ACC112 (cell line): ENCODE measurements around the gene SLC13A3.

Experiments used
- H2AFZ ChIP-seq: fragments of 200-600 bp; sonication (generic); one replicate; pipeline ENCODE4 v1.6.0; 2017; ENCODE audit warnings: antibody characterized with exemption, low read length; ENCODE audit not compliant: unreplicated experiment
- H3K27ac ChIP-seq: fragments of 200-600 bp; sonication (generic); 2 replicates; pipeline ENCODE4 v1.5.1; 2014; ENCODE audit warnings: low read depth, mild to moderate bottlenecking, antibody characterized with exemption, low read length, moderate library complexity
- H3K27me3 ChIP-seq: fragments of 200-600 bp; sonication (generic); 2 replicates; pipeline ENCODE4 v1.6.1; 2014; ENCODE audit warnings: mild to moderate bottlenecking, antibody characterized with exemption, low read length, moderate library complexity, mixed read lengths; ENCODE audit not compliant: insufficient read depth
- H3K36me3 ChIP-seq: fragments of 200-600 bp; sonication (generic); 2 replicates; pipeline ENCODE4 v1.6.1; 2016; ENCODE audit warnings: mild to moderate bottlenecking, antibody characterized with exemption, low read length, moderate library complexity, mixed read lengths; ENCODE audit not compliant: insufficient read depth
- H3K4me1 ChIP-seq: fragments of 200-600 bp; sonication (generic); one replicate; pipeline ENCODE4 v1.6.1; 2016; ENCODE audit warnings: low read length, mixed read lengths; ENCODE audit not compliant: insufficient read depth, unreplicated experiment, control insufficient read depth
- H3K4me3 ChIP-seq: fragments of 200-600 bp; sonication (generic); 2 replicates; pipeline ENCODE4 v1.5.1; 2014; ENCODE audit warnings: mild to moderate bottlenecking, low read depth, low read length
- H3K79me2 ChIP-seq: fragments of 200-600 bp; sonication (generic); one replicate; pipeline ENCODE4 v1.6.0; 2016; ENCODE audit warnings: low read length; ENCODE audit not compliant: control insufficient read depth, unreplicated experiment, insufficient read depth

Gene SLC13A3

GRCh38 chr20:46640536-46641311 is 10.5 kb downstream of the SLC13A3 start:
- no peaks in the 10 kb centered on the region for H3K4me1 ChIP-seq
- no peaks in the 10 kb centered on the region for H3K36me3 ChIP-seq
- H3K27me3 ChIP-seq, result 0 out of 2 replicates have a peak, but pooled peaks cover 6% of the 10 kb centered on the region

GRCh38 chr20:46640044-46640443 is 11.2 kb downstream of the SLC13A3 start:
- H2AFZ ChIP-seq, result no peak overlapping the region
- H3K27ac ChIP-seq, result no peak overlapping the region
- no peaks in the 10 kb centered on the region for H3K4me1 ChIP-seq
- H3K36me3 ChIP-seq, result no peaks in the 10 kb centered on the region
- H3K4me3 ChIP-seq, result no peak overlapping the region
- 0 out of 2 replicates have a peak, but pooled peaks cover 9% of the 10 kb centered on the region for H3K27me3 ChIP-seq
- H3K79me2 ChIP-seq, result no peaks in the 10 kb centered on the region

More at GRCh38 chr20:46640536-46641311, 10.5 kb downstream of the SLC13A3 start:
- H3K27ac ChIP-seq, result no peak overlapping the region
- H2AFZ ChIP-seq, result no peak overlapping the region
- H3K79me2 ChIP-seq, result no peaks in the 10 kb centered on the region
- H3K4me3 ChIP-seq, result no peak overlapping the region

GRCh38 chr20:46639587-46639986 is 11.7 kb downstream of the SLC13A3 start:
- no peak overlapping the region for H3K4me3 ChIP-seq
- no peak overlapping the region for H3K27ac ChIP-seq
- 0 out of 2 replicates have a peak, but pooled peaks cover 6% of the 10 kb centered on the region for H3K27me3 ChIP-seq
- H3K36me3 ChIP-seq, result no peaks in the 10 kb centered on the region
- no peak overlapping the region for H2AFZ ChIP-seq
- H3K79me2 ChIP-seq, result no peaks in the 10 kb centered on the region
- no peaks in the 10 kb centered on the region for H3K4me1 ChIP-seq

- Histone ChIP-seq H3K4me3 (no peak overlapping the region), H3K36me3 (no peaks in the 10 kb centered on the region), H3K27me3 (0 out of 2 replicates have a peak, but pooled peaks cover 5% of the 10 kb centered on the region), H2AFZ (no peak overlapping the region), H3K79me2 (no peaks in the 10 kb centered on the region), H3K27ac (no peak overlapping the region), H3K4me1 (no peaks in the 10 kb centered on the region)
These were observed 12.4 kb downstream of the SLC13A3 start for GRCh38 chr20:46638898-46639274.

GRCh38 chr20:46638134-46638897 is 12.9 kb downstream of the SLC13A3 start:
- H3K27ac ChIP-seq, result no peak overlapping the region

GRCh38 chr20:46637427-46638133 is 13.7 kb downstream of the SLC13A3 start:
- Histone ChIP-seq H2AFZ (no peak overlapping the region), H3K36me3 (no peaks in the 10 kb centered on the region), H3K27ac (no peak overlapping the region), H3K79me2 (no peaks in the 10 kb centered on the region), H3K27me3 (0 out of 2 replicates have a peak, but pooled peaks cover 5% of the 10 kb centered on the region), H3K4me1 (no peaks in the 10 kb centered on the region), H3K4me3 (no peak overlapping the region)

More at GRCh38 chr20:46638134-46638897, 12.9 kb downstream of the SLC13A3 start:
- H3K36me3 ChIP-seq, result no peaks in the 10 kb centered on the region
- no peak overlapping the region for H3K4me3 ChIP-seq
- no peaks in the 10 kb centered on the region for H3K4me1 ChIP-seq
- no peaks in the 10 kb centered on the region for H3K79me2 ChIP-seq
- no peak overlapping the region for H2AFZ ChIP-seq
- 0 out of 2 replicates have a peak, but pooled peaks cover 5% of the 10 kb centered on the region for H3K27me3 ChIP-seq

GRCh38 chr20:46637020-46637419 is 14.2 kb downstream of the SLC13A3 start:
- no peaks in the 10 kb centered on the region for H3K4me1 ChIP-seq
- H3K4me3 ChIP-seq, result no peak overlapping the region
- H3K79me2 ChIP-seq, result no peaks in the 10 kb centered on the region
- H2AFZ ChIP-seq, result no peak overlapping the region
- H3K27me3 ChIP-seq, result 0 out of 2 replicates have a peak, but pooled peaks cover 5% of the 10 kb centered on the region
- H3K27ac ChIP-seq, result no peak overlapping the region
- H3K36me3 ChIP-seq, result no peaks in the 10 kb centered on the region

- H3K4me3 ChIP-seq, result no peak overlapping the region
- no peaks in the 10 kb centered on the region for H3K36me3 ChIP-seq
- no peaks in the 10 kb centered on the region for H3K4me1 ChIP-seq
- no peak overlapping the region for H2AFZ ChIP-seq
- H3K27ac ChIP-seq, result no peak overlapping the region
- no peaks in the 10 kb centered on the region for H3K79me2 ChIP-seq
- H3K27me3 ChIP-seq, result 0 out of 2 replicates have a peak, but pooled peaks cover 5% of the 10 kb centered on the region
These were observed 14.7 kb downstream of the SLC13A3 start for GRCh38 chr20:46636514-46636913.

- Histone ChIP-seq H3K4me1 (no peaks in the 10 kb centered on the region), H3K79me2 (no peaks in the 10 kb centered on the region), H3K36me3 (no peaks in the 10 kb centered on the region), H3K27ac (no peak overlapping the region), H3K4me3 (no peak overlapping the region), H3K27me3 (0 out of 2 replicates have a peak, but pooled peaks cover 5% of the 10 kb centered on the region), H2AFZ (no peak overlapping the region)
These were observed 15.6 kb downstream of the SLC13A3 start for GRCh38 chr20:46635514-46636136.

GRCh38 chr20:46634528-46634927 is 16.7 kb downstream of the SLC13A3 start:
- Histone ChIP-seq H3K4me1 (no peaks in the 10 kb centered on the region), H3K27me3 (0 out of 2 replicates have a peak, but pooled peaks cover 5% of the 10 kb centered on the region), H3K36me3 (no peaks in the 10 kb centered on the region), H3K27ac (no peak overlapping the region), H3K79me2 (no peaks in the 10 kb centered on the region), H3K4me3 (no peak overlapping the region), H2AFZ (no peak overlapping the region)
